ENCODE results near the gene NUDT14.
A peak's percentile ranks its signal among the peaks of the same experiment; 100 is the strongest.

The NUDT14 gene

DNA sequence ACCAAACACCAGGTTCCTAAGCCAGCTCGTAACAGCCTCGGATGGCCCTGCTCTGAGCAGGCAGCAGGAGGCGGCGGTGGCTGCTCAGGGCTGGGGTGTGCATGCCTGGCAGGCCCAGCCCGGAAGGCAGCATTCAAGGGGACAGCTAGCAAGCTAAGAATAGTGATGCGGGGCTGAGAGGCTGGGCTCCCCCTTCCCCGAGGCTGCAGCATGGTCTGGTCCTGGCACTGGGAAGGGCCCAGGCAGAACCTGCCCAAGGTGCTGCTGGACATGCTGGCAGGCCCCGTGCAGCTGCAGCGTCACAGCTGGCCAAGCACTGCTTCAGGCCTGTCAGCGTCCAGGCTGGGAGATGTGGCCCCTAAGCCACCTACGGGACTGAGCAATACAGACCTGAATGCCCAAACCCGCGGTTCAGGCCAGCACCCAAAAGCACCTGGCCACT is 26.4 kb upstream of the NUDT14 start (continued):
- TF ChIP-seq, protein P1, sequence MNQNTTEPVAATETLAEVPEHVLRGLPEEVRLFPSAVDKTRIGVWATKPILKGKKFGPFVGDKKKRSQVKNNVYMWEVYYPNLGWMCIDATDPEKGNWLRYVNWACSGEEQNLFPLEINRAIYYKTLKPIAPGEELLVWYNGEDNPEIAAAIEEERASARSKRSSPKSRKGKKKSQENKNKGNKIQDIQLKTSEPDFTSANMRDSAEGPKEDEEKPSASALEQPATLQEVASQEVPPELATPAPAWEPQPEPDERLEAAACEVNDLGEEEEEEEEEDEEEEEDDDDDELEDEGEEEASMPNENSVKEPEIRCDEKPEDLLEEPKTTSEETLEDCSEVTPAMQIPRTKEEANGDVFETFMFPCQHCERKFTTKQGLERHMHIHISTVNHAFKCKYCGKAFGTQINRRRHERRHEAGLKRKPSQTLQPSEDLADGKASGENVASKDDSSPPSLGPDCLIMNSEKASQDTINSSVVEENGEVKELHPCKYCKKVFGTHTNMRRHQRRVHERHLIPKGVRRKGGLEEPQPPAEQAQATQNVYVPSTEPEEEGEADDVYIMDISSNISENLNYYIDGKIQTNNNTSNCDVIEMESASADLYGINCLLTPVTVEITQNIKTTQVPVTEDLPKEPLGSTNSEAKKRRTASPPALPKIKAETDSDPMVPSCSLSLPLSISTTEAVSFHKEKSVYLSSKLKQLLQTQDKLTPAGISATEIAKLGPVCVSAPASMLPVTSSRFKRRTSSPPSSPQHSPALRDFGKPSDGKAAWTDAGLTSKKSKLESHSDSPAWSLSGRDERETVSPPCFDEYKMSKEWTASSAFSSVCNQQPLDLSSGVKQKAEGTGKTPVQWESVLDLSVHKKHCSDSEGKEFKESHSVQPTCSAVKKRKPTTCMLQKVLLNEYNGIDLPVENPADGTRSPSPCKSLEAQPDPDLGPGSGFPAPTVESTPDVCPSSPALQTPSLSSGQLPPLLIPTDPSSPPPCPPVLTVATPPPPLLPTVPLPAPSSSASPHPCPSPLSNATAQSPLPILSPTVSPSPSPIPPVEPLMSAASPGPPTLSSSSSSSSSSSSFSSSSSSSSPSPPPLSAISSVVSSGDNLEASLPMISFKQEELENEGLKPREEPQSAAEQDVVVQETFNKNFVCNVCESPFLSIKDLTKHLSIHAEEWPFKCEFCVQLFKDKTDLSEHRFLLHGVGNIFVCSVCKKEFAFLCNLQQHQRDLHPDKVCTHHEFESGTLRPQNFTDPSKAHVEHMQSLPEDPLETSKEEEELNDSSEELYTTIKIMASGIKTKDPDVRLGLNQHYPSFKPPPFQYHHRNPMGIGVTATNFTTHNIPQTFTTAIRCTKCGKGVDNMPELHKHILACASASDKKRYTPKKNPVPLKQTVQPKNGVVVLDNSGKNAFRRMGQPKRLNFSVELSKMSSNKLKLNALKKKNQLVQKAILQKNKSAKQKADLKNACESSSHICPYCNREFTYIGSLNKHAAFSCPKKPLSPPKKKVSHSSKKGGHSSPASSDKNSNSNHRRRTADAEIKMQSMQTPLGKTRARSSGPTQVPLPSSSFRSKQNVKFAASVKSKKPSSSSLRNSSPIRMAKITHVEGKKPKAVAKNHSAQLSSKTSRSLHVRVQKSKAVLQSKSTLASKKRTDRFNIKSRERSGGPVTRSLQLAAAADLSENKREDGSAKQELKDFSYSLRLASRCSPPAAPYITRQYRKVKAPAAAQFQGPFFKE (tag by site-specific recombination; IDR thresholded peaks at IDR 0.05; ENCODE audit: borderline replicate concordance), result no peak
- peak; percentile 70 for TF ChIP-seq ZNF600 (tag by site-specific recombination; IDR thresholded peaks at IDR 0.05)
- TF ChIP-seq, protein P2, sequence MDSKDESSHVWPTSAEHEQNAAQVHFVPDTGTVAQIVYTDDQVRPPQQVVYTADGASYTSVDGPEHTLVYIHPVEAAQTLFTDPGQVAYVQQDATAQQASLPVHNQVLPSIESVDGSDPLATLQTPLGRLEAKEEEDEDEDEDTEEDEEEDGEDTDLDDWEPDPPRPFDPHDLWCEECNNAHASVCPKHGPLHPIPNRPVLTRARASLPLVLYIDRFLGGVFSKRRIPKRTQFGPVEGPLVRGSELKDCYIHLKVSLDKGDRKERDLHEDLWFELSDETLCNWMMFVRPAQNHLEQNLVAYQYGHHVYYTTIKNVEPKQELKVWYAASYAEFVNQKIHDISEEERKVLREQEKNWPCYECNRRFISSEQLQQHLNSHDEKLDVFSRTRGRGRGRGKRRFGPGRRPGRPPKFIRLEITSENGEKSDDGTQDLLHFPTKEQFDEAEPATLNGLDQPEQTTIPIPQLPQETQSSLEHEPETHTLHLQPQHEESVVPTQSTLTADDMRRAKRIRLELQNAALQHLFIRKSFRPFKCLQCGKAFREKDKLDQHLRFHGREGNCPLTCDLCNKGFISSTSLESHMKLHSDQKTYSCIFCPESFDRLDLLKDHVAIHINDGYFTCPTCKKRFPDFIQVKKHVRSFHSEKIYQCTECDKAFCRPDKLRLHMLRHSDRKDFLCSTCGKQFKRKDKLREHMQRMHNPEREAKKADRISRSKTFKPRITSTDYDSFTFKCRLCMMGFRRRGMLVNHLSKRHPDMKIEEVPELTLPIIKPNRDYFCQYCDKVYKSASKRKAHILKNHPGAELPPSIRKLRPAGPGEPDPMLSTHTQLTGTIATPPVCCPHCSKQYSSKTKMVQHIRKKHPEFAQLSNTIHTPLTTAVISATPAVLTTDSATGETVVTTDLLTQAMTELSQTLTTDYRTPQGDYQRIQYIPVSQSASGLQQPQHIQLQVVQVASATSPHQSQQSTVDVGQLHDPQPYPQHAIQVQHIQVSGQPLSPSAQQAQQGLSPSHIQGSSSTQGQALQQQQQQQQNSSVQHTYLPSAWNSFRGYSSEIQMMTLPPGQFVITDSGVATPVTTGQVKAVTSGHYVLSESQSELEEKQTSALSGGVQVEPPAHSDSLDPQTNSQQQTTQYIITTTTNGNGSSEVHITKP (tag by site-specific recombination; IDR thresholded peaks at IDR 0.05), result peak; percentile 91
- TF ChIP-seq, protein P3, sequence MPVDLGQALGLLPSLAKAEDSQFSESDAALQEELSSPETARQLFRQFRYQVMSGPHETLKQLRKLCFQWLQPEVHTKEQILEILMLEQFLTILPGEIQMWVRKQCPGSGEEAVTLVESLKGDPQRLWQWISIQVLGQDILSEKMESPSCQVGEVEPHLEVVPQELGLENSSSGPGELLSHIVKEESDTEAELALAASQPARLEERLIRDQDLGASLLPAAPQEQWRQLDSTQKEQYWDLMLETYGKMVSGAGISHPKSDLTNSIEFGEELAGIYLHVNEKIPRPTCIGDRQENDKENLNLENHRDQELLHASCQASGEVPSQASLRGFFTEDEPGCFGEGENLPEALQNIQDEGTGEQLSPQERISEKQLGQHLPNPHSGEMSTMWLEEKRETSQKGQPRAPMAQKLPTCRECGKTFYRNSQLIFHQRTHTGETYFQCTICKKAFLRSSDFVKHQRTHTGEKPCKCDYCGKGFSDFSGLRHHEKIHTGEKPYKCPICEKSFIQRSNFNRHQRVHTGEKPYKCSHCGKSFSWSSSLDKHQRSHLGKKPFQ (tag by site-specific recombination; IDR thresholded peaks at IDR 0.05), result no peak
- no peak for TF ChIP-seq ZNF37A (tag by site-specific recombination; IDR thresholded peaks at IDR 0.05)
- TF ChIP-seq YY1 (tag by site-specific recombination; IDR thresholded peaks at IDR 0.05), result no peak

DNA sequence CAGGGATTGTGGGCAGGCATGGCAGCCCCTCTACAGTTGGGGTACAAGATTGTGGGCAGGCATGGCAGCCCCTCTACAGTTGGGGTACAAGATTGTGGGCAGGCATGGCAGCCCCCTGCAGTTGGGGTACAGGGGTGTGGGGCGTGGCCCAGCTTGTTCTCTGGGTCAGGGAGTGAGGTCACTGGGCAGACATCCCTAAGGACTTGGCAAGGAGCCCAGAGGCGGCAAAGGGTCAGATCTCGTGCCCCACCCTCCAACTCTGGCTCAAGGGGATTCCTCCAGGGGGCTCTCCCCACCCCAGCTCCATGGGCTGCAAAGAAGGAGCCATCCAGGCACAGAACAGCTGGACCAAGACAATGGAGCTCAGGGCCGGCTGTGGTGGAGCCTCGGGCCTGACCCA is 25.8 kb upstream of the NUDT14 start:
- POLR2A ChIA-PET, result interaction anchor here (0.9 kb wide), 1 partner anchor 94 kb away, joined by 3 read pairs; the partner anchor contains the start of gene BRF1
- Histone ChIP-seq H3K9me3 (ENCODE audit: control insufficient read depth, insufficient read depth, low read depth, low read length) (no peaks in the 10 kb centered on the region), H3K4me3 (ENCODE audit: low read depth, low read length) (no peak overlapping the region), H3K4me1 (ENCODE audit: control insufficient read depth, insufficient read depth, low read length) (no peaks in the 10 kb centered on the region), H3K27ac (ENCODE audit: extremely low read depth, low read depth, low read length) (no peak overlapping the region), H3K36me3 (ENCODE audit: control insufficient read depth in 2 of 2, insufficient read depth in 1 of 2, low read length in 2 of 2) (peaks cover 0 to 10% of the 10 kb centered on the region in 2 experiments; a peak in 1 of 3 replicates)
- CTCF ChIA-PET, result interaction anchor here (0.6 to 1.4 kb wide), 2 partner anchors 136 to 141 kb away, joined by 3 to 4 read pairs; no protein-coding TSS in a partner anchor
- no peak for TF ChIP-seq ZNF624 (tag by site-specific recombination; IDR thresholded peaks at IDR 0.05)
- TF ChIP-seq, protein P4, sequence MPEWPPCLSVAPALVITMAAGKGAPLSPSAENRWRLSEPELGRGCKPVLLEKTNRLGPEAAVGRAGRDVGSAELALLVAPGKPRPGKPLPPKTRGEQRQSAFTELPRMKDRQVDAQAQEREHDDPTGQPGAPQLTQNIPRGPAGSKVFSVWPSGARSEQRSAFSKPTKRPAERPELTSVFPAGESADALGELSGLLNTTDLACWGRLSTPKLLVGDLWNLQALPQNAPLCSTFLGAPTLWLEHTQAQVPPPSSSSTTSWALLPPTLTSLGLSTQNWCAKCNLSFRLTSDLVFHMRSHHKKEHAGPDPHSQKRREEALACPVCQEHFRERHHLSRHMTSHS (tag by site-specific recombination; IDR thresholded peaks at IDR 0.05), result no peak
- no peak for TF ChIP-seq EGR2 (tag by site-specific recombination; IDR thresholded peaks at IDR 0.05; ENCODE audit: low read depth)
- TF ChIP-seq, protein P5, sequence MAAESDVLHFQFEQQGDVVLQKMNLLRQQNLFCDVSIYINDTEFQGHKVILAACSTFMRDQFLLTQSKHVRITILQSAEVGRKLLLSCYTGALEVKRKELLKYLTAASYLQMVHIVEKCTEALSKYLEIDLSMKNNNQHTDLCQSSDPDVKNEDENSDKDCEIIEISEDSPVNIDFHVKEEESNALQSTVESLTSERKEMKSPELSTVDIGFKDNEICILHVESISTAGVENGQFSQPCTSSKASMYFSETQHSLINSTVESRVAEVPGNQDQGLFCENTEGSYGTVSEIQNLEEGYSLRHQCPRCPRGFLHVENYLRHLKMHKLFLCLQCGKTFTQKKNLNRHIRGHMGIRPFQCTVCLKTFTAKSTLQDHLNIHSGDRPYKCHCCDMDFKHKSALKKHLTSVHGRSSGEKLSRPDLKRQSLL (tag by site-specific recombination; IDR thresholded peaks at IDR 0.05), result 0 out of 2 replicates have a peak, but pooled peaks have one; percentile 6
- TF ChIP-seq, protein P6, sequence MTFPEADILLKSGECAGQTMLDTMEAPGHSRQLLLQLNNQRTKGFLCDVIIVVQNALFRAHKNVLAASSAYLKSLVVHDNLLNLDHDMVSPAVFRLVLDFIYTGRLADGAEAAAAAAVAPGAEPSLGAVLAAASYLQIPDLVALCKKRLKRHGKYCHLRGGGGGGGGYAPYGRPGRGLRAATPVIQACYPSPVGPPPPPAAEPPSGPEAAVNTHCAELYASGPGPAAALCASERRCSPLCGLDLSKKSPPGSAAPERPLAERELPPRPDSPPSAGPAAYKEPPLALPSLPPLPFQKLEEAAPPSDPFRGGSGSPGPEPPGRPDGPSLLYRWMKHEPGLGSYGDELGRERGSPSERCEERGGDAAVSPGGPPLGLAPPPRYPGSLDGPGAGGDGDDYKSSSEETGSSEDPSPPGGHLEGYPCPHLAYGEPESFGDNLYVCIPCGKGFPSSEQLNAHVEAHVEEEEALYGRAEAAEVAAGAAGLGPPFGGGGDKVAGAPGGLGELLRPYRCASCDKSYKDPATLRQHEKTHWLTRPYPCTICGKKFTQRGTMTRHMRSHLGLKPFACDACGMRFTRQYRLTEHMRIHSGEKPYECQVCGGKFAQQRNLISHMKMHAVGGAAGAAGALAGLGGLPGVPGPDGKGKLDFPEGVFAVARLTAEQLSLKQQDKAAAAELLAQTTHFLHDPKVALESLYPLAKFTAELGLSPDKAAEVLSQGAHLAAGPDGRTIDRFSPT (tag by site-specific recombination; IDR thresholded peaks at IDR 0.05), result 0 out of 2 replicates have a peak, but pooled peaks have one; percentile 37
- 0 out of 2 replicates have a peak, but pooled peaks have one; percentile 25 for TF ChIP-seq KLF8 (tag by site-specific recombination; IDR thresholded peaks at IDR 0.05)
- TF ChIP-seq ZNF2 (tag by site-specific recombination; IDR thresholded peaks at IDR 0.05), result no peak
- TF ChIP-seq KLF10 (tag by site-specific recombination; IDR thresholded peaks at IDR 0.05), result no peak
- TF ChIP-seq ZNF610 (tag by site-specific recombination; IDR thresholded peaks at IDR 0.05; ENCODE audit: borderline replicate concordance), result no peak
- TF ChIP-seq ZNF677 (tag by site-specific recombination; IDR thresholded peaks at IDR 0.05), result no peak
- no peak for TF ChIP-seq ZNF239 (tag by site-specific recombination; IDR thresholded peaks at IDR 0.05)
- TF ChIP-seq SP7 (tag by site-specific recombination; IDR thresholded peaks at IDR 0.05), result no peak
- TF ChIP-seq ZNF433 (tag by site-specific recombination; IDR thresholded peaks at IDR 0.05; ENCODE audit: low read depth), result no peak

Data from HEK293 (cell line).